Ureter (tissue), 1 donor: ENCODE results near the gene KLKB1. TPM values are rescaled to one million over a fixed set of nuclear protein-coding genes. Genes with fewer than 3 reads are reported as not detected.
"Not testable (repeated sequence)": the region's sequence is repeated elsewhere in the genome, so short reads cannot be mapped to it uniquely, and the experiment has no call there.

Source experiments
- DNase-seq: peaks from one replicate; pipeline ENCODE4 v3.0.0-alpha.2; 2020; ENCODE audit warnings: low spot score
- total RNA-seq: library from RNA; stranded (reverse); gene quantifications from one replicate; pipeline ENCODE4 v1.2.4, GENCODE V29; 2023
- donor health status: DM: yes; HTN: yes; CAD: no.

The KLKB1 gene
- total RNA-seq, 1 donor from 2014 or later: 1.2 TPM

DNA sequence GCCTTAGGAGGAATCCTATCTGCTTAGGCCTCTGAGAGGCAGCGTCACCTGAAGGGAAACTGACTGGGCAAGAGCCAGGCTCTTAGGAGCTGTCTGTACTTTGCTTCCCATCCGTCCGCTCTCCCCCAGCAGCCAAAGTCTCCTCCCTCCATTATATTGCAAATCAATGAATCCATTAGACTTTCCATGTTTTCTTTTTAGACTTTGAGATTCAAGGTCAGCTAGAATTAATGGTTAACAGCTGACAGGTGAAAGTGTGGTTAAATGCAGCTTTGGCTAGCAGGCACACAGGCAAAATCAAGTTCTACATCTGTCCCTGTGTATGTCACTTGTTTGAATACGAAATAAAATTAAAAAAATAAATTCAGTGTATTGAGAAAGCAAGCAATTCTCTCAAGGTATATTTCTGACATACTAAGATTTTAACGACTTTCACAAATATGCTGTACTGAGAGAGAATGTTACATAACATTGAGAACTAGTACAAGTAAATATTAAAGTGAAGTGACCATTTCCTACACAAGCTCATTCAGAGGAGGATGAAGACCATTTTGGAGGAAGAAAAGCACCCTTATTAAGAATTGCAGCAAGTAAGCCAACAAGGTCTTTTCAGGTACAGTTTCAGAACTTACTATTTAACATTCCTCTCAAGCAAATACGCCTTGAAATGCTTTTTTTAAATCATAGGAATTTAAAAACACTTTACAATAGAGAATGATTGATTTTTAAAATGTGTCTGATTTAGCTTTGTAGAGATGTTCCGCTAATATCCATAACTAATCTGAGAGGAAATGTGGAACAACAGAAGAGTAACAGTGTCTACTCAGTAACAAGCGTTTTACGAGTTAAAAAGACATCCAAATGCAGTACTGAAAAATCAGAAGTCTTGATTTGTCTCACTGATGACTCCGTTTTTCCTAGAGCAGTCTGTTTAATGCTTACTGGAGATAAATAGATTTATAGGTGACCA lies 38.7 kb downstream of the KLKB1 start, which contains the start of gene F11:
Gene F11 (plus strand): TSS at position 507 of the 970 bp plus-strand sequence. CDS start 948 bp downstream, outside the sequence.
- no peak for DNase-seq

DNA sequence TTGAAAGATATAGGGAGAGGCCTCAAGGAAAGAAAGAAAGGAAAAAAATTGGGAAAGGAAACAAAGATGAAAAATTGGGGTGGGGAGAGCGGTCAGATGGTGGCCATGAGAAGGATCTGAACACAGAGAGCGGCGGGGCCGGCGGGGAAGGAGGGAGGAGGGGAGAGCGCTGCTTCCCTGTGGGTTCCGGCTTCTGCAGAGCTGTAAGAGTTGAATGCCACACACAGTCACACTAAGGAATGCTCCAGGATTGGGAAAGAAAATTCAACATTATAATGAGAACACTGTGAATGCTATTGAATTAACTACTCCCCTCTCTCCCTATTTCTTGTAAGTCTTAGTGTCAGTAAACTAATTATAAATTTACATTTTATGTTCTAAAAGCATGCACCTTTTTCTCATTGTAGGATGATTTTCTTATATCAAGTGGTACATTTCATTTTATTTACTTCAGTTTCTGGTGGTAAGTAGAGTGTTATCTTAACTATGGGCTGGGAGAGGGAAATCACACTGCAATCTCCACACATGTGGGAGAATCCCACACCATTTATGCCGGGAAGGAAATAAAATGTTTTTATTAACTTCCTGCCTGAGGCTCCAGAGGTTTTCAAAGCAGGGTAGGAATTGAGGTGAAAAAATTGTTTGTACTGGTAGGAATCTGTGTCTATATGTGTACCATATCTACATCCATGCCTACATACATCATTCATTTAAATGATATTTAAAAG lies 39.6 kb downstream of the KLKB1 start:
- DNase-seq: no peak

DNA sequence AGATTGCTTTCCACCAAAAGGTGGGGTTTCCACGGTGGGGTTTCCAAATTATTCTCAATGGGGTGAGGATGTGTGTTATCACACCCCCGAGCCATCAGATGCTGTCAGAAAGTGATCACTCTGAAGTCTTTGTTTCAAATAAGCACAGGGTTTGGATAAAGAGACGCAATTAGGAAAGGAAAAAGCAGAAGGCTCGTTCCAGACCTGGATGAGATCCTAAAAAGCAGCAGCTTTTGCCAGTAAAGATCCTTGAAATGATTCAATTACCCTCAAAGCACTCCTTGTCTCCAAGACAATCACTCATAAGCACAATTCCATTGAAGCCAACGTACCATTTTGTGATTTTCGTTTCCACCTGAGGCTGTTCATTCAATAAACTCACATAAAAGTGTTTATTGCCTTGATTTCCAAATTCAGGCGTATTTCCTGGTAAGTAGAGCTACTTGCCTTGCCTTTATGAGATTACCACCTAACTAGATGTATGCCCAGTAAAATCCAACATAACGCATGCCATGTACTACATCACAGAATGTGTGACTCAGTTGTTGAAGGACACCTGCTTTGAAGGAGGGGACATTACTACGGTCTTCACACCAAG lies 43.9 kb downstream of the KLKB1 start:
- DNase-seq: no peak

DNA sequence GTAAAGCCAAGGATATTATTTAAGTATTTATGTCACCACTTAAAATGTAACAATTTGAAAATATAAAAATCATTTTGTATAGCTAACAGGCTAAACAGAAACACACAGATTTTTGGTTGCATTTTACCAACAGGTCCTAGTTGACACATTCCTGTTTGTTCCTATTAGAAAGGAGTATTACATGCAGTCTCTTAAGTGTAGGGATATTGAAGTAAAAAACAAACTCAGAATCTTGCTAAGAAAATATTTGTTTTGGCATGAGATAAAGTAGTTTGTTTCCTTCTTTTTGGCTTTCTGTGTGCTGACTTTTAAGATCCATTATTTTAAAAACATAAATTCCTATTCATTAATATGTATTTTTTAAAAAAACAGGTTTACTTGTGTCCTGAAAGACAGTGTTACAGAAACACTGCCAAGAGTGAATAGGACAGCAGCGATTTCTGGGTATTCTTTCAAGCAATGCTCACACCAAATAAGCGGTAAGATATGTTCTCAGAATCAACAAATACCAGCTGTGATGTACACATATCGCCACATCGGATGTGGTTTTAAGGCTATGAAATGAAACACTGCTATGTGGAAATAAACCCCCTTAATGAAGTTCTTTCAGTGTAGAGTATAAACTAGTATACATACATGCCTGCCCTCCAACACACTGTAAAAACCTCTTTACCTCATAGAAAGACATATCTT lies 45.5 kb downstream of the KLKB1 start:
- DNase-seq: no peak

DNA sequence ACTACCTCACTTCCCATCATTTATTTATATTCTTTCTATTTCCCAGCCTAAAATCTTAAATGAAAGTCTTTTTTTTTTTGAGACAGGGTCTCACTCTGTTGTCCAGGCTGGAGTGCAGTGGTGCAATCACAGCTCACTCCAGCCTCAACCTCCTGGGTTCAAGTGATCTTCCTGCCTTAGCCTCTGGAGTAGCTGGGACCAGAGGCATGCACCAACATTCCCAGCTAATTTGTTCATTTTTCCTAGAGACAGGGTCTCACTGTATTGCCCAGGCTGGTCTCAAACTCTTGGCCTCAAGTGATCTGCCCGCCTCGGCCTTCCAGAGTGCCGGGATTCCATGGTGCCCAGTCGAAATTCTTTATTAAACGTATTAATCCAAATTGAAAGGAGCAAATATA lies 46.1 kb downstream of the KLKB1 start:
- not testable (repeated sequence) for DNase-seq

DNA sequence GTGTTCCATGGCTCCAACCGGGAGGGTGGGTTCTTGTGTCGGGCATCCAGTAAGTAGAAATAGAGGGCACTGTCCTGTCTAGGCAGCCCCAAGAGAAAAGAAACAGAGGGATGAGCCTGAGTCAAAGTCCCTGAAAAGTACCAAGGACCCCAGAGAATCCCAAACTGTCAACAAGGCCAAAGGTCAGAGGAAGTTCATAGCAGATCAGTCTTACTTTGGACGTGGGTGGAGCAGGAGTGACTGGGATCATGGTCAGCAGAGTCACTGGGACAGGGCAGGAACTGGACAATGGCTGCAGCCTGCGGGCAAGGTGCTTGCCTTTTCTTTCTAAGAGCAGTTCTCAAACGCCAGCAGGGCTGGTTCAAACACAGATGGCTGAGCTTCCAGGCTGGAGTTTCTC lies 56.0 kb downstream of the KLKB1 start:
- DNase-seq: no peak

DNA sequence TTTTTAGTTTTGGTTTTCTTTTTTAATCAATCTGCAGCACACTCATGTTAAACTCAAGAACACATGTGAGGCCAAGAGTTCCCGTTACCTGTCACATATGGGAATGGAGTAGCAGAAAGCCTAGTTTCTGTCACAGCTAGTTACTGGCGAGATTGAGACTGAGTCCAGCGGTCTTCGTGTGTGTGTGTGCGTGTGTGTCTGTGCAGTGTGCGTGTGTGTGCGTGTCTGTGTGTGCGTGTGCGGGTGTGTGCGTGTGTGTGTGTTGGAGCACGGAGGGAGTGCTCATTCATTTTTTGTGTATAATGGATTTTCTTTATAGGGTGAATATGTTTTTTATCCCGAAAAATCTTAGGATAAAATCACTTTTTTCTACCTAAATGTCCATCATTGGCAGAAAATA lies 57.8 kb downstream of the KLKB1 start:
- no peak for DNase-seq

DNA sequence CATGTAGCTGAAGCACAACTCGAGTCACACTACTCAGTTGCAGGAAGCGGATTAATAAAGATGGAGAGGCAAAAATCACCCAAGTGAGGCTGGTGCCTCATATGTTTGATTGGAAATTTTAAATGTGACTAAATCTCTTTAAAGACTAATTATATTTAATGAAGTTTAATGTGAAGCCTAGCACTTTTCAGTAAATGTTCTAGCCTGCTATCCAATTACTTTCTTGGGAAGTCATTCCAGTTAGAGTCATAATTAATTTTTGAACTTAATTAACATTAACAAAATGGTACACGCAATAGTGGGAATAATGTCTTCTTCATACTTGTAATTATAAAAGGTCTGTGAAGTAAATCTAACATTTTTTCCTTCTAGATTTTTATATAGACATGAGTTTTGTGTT lies 59.3 kb downstream of the KLKB1 start:
- no peak for DNase-seq

DNA sequence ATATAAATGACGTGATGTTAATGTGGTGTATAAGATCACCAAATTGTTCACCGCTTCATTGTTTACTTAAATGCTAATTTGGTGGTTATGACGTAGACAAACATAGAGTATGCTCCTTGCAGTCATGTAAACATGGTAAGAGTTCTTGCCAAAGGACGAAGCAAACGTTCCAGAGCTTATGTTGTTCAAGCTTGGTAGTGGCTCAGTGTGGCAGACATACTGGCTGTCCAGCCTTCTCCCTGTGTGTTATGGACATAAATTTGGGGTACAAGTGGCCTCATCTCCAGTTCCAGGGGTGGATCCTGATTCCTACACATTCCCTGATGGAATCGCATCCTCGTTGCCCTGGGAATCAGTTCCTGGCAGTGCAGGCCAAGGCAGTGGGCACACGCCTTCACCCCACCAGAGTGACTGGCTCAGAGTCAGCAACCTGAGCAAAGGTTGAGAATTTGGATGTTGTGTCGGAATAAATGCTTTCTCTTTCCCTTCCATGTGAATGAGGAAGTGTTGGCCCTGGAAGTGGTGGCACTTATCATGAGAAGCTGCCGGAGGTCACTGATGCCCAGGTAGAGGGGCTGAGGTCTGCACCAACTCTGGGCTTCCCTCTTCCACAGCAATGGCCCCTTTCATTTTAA lies 64.1 kb downstream of the KLKB1 start:
- no peak for DNase-seq

DNA sequence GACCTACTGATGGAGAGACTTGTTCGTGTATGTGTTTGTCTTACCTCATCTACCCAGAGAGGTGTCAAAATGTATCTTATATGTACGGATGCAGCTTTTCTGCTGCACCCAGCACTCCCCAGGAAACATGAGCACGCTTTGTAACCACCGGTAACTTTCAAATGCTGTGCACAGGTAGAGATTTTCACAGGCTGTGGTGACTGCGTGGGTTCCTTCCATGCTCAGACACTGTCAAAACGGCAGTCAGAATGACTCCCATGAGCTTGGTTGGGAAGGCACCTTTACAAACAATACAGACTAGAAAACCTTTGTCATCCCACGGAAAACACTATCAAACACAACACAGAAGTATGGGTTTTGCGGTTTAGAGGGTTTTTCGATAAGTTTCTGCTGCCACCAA lies 66.9 kb downstream of the KLKB1 start:
- no peak for DNase-seq

DNA sequence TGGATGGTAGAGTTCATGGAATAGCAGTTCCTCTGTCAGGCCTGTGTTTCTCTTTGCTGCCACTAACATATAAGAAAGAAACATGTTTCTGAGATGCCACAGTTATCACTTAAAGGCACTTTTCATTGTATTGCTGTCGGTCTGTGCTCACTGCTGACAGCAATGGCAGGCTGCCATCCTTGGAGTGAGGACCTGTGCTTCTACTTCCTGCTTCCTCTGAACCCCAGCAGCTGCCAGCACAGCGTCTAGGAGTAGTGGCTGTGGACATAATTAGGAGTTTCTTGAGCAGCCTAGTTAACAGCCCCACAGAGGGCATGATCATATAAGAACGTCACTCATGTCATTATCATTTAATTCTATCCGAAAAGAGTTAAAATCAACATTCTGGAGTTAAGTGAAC lies 69.2 kb downstream of the KLKB1 start:
- no peak for DNase-seq

DNA sequence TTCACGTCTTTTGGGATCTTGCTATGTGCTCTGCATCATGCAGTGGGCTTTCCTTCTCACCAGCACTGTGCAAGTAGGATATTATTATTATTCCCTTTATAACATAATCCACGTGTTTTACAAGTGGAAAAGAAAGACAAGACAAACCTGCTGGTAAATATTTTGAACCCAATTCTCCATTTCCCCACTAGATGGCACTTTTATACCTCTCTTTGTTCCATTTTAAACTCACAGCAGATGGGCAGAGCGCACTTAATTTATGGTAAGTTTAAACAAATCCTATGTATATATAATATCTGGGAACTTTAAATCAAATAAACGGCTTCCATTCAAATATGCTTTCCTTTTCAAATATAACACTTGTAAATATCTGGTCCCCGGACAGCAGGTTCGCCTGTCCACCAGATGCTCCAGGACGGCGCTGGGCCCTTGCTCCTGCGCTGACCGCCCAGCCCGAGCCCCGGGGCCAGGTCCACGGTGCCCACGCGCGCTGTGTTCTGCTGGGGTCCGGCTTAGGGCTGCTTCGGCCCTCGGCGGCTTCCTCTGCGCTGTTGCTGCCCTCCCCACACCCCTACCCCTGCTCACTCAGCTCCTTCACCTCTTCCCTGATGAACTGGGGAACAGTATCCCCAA lies 69.8 kb downstream of the KLKB1 start:
- DNase-seq: no peak

DNA sequence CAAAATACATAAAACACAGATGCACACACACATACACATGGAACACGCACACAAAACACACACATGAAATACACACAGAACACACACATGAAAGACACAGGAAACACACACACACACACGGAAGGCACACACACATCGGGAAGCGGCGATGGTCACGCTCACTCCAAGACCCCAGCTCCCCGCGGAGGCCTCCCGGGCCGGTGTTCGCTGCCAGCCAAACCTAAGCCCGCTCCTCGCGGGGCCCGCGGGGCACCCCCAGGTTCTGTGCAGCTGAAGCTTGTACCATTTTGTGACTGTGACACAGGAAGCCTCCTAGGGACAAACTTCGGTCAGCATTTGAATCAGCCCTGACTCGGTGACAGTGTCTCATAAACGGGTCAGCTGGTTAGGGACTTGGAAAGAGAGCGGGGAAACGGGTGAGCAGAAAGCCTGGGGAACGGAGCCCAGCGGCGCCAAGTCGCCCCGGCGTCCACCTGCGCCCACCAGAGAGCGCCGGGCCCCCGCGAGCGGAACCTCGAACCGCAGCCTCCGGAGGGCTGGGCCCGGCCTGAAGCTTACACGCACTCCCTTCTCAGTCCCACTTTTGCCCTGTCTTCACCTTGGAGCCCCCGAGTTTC lies 70.8 kb downstream of the KLKB1 start:
- DNase-seq: no peak

DNA sequence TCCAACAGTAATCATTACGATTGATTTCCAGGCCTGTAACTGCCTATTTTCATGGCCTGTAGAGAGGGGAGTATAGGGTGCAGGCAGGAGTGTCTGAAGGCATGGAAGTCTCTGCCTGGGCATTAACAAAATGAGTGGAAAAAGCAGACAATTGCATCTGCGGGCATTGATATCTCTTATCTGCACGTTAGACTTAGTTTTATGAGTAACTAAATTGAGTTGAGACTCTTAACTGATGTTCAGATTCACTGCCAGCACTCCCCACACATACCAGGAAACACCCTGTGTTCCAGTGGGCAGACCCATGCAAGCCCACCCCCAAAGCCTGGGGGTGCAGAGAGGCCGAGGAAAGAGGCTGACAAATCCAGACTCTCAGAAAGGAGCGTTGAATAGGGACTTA lies 72.0 kb downstream of the KLKB1 start:
- no peak for DNase-seq

DNA sequence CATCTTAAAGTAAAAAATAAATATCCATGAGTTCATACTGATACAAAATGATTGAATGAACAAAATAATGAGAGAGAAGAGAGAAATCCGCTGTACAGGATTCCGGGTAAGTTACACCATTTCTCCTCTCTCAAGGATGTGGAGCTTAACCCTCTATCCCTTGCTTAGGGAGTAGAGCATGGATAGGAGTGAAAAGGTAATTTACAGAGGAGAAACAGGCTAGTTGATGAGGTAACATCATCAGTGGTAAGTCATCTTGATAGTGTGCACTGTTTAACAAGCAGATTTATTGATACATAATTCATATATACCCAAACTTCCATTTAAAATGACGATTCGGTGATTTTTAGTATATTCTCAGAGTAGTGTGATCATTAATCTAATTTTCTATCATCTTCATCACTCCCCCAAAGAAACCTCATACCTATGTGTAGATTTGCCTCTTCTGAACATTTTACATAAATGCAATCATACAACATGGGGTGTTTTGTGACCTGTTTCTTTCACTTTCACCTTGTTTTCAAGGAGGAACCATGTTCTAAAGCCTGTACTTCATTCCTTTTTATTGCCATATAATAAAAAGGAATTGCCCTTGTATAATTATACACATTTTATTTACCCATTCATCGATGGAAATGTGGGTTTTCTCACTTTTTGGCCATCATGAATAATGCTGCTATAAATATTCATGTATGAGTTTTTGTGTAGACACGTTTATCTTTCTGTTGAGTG lies 73.5 kb downstream of the KLKB1 start:
- no peak for DNase-seq

DNA sequence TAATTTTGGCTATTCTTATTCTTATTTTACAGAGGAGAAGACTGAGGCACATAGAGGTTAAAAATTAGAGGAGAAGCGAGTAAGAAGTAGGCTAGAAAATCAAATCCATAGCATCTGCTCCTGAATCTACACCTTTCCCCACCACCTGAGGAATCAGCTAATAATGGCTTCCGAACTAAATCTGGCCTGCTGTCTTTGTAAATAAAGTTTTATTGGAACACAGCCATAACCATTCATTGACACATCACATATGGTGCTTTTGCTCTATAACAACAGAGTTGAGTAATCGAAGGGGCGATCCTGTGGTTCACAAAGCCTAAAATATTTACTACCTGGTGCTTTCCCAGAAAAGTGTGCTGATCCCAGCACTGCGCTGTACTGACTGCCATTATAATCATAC lies 76.9 kb downstream of the KLKB1 start:
- DNase-seq: no peak

DNA sequence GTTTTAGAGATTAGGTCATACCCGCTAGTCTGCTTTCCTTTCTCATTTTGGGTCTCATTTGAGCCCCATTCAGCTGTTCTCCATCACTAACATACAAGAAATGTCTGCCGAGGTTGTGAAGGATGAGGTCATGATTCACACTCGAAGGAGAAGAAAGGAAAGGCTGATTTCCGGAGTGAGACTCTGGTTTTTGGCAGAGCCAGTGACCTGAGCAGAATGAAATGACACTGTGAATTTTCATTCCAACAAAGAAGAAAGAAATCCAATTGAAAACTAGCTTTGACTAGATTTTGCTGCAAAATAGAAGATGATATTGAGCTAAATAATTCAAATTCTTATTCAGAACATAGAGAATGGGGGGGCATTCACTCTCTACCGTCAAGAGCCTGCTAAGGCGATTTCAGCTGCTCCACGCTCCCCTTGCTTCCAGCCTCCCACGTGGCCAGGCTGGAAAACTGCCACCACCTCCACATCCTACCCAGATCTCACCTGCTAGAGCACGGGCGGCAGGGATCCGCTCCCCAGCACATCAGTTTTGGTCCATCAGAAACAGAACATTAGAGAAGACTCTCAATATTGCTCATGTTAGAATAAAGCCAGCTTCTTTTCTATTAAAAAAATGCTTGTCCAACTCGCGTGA lies 77.7 kb downstream of the KLKB1 start:
- no peak for DNase-seq

DNA sequence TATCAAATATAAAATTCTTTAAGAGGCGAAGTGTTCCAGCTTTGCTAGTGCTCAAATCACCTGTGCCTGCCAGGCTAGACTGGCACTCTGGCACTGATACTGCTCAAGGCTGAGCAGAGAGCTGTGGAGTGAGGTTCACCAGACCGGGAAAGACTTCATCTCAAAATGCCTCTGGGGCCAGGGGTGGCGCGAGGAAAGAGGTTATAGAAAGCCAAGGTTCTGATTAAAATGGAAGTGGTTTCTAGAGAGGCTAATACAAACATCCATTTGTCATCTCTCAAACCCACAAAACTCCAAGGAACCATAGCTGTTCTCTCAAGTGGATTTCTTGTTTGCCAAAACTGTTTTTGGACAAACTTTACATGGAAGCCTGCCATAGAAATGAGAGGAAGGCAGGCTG lies 80.2 kb downstream of the KLKB1 start:
- no peak for DNase-seq

DNA sequence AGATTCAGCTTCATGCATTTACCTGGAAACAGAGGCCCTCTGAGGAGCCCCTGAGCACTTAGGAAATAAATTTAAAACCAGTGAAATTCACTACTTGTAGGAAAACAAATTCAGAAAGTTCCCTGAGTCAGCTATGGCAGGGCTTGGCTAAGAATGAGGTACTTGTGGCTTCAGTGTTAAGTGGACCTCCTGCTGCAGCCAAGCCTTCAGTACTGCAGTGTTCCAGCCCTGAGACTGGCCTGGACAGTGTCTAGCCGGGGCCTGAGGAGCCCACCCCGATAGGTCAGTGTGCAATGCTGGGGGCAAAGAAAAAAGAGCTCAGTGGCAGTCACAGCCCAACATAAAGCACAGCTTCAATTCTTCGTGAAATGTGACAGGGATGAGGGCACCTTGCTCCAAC lies 80.6 kb downstream of the KLKB1 start:
- no peak for DNase-seq
